Osteocyte (in vitro differentiated cells): Measurements from ENCODE around the gene DSTN. TPM values are rescaled to one million over a fixed set of nuclear protein-coding genes. Genes with fewer than 3 reads are reported as not detected.

Experiments
- DNase-seq: peaks from one replicate; pipeline ENCODE4 v3.0.0; 2021; ENCODE audit warnings: mixed read lengths; ENCODE audit not compliant: unreplicated experiment; ENCODE audit errors: extremely low spot score
- H3K27ac Mint-ChIP-seq: one replicate; pipeline ENCODE4 v1.8.0; 2021; ENCODE audit warnings: mild to moderate bottlenecking, mixed read lengths; ENCODE audit not compliant: unreplicated experiment
- H3K27me3 Mint-ChIP-seq: one replicate; pipeline ENCODE4 v1.8.0; 2021; ENCODE audit warnings: mixed read lengths; ENCODE audit not compliant: unreplicated experiment
- H3K36me3 Mint-ChIP-seq: one replicate; pipeline ENCODE4 v1.8.0; 2021; ENCODE audit warnings: mixed read lengths; ENCODE audit not compliant: unreplicated experiment
- H3K4me1 Mint-ChIP-seq: one replicate; pipeline ENCODE4 v1.8.0; 2021; ENCODE audit warnings: mixed read lengths; ENCODE audit not compliant: unreplicated experiment
- H3K4me3 Mint-ChIP-seq: one replicate; pipeline ENCODE4 v1.8.0; 2021; ENCODE audit warnings: mild to moderate bottlenecking, moderate library complexity, mixed read lengths; ENCODE audit not compliant: unreplicated experiment
- H3K9me3 Mint-ChIP-seq: one replicate; pipeline ENCODE4 v1.8.0; 2021; ENCODE audit warnings: mixed read lengths; ENCODE audit not compliant: unreplicated experiment
- total RNA-seq: library from RNA; stranded (reverse); gene quantifications from 2 replicates; pipeline ENCODE4 v1.2.1, GENCODE V29; 2021
- TF ChIP-seq, protein P1 (sequence below): fragments of 200-600 bp; sonication (generic); IDR thresholded peaks from 2 replicates; pipeline ENCODE4 v1.5.0; 2021; ENCODE audit warnings: antibody characterized with exemption, mild to moderate bottlenecking, moderate library complexity

The DSTN gene
- total RNA-seq, 1 donor from 2014 or later = 684 TPM

GRCh38 chr20:17626217-17627007 lies 56.5 kb downstream of the DSTN start:
- no peak for DNase-seq
- TF ChIP-seq, protein P1, sequence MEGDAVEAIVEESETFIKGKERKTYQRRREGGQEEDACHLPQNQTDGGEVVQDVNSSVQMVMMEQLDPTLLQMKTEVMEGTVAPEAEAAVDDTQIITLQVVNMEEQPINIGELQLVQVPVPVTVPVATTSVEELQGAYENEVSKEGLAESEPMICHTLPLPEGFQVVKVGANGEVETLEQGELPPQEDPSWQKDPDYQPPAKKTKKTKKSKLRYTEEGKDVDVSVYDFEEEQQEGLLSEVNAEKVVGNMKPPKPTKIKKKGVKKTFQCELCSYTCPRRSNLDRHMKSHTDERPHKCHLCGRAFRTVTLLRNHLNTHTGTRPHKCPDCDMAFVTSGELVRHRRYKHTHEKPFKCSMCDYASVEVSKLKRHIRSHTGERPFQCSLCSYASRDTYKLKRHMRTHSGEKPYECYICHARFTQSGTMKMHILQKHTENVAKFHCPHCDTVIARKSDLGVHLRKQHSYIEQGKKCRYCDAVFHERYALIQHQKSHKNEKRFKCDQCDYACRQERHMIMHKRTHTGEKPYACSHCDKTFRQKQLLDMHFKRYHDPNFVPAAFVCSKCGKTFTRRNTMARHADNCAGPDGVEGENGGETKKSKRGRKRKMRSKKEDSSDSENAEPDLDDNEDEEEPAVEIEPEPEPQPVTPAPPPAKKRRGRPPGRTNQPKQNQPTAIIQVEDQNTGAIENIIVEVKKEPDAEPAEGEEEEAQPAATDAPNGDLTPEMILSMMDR = no peak
- H3K4me3 Mint-ChIP-seq = no peak overlapping the region
- H3K27ac Mint-ChIP-seq = no peak overlapping the region
- peaks cover 44% of the 10 kb centered on the region for H3K36me3 Mint-ChIP-seq
- H3K9me3 Mint-ChIP-seq = no peaks in the 10 kb centered on the region
- peaks cover 2% of the 10 kb centered on the region for H3K4me1 Mint-ChIP-seq
- no peaks in the 10 kb centered on the region for H3K27me3 Mint-ChIP-seq

- H3K36me3 Mint-ChIP-seq = peaks cover 42% of the 10 kb centered on the region
- H3K9me3 Mint-ChIP-seq = no peaks in the 10 kb centered on the region
- H3K27me3 Mint-ChIP-seq = no peaks in the 10 kb centered on the region
- peaks cover 2% of the 10 kb centered on the region for H3K4me1 Mint-ChIP-seq
- H3K4me3 Mint-ChIP-seq = no peak overlapping the region
- H3K27ac Mint-ChIP-seq = peak overlapping the region; percentile 77
- DNase-seq = no peak
- TF ChIP-seq, protein P1 = no peak
Observed at GRCh38 chr20:17627101-17627955, 57.5 kb downstream of the DSTN start.

DNA sequence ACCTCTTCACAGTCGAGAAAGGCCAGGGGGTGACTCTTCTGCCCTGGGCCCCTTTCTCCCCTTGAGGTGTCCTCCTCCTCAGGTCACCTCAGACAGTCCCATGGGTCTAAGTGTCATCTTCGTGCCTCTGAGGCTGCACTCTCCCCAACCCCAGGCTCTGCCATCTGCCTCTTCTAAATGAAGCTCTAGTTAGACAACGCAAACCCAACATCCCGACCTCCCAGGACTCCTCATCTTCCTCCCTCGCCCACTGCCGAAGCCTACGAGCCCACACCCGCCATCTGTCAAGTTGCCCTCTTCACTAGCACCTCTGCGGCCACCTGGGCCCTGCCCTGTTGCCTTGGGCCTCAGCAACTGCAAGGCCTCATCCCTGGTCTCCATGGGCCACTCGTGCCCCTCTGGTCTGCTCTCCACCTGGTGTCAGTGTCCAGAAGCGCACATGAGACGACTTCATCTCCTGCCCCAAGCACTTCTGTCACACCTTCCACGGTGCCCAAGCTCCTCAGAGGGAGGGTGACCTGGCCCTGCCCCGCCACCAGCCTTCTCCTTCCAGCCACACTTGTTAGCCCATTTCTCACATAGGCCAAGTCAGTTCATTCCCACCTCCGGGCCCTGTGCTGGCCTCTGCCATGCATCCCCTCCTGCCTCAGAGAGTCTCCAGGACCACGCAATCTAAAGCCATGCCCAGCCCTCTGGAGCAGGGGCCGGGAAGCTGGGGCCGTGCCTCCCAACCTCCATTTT lies 58.4 kb downstream of the DSTN start:
- no peaks in the 10 kb centered on the region for H3K27me3 Mint-ChIP-seq
- no peak for DNase-seq
- TF ChIP-seq, protein P1 = no peak
- H3K4me1 Mint-ChIP-seq = peaks cover 2% of the 10 kb centered on the region
- no peak overlapping the region for H3K4me3 Mint-ChIP-seq
- H3K36me3 Mint-ChIP-seq = peaks cover 45% of the 10 kb centered on the region
- no peaks in the 10 kb centered on the region for H3K9me3 Mint-ChIP-seq
- peak overlapping the region; percentile 77 for H3K27ac Mint-ChIP-seq

DNA sequence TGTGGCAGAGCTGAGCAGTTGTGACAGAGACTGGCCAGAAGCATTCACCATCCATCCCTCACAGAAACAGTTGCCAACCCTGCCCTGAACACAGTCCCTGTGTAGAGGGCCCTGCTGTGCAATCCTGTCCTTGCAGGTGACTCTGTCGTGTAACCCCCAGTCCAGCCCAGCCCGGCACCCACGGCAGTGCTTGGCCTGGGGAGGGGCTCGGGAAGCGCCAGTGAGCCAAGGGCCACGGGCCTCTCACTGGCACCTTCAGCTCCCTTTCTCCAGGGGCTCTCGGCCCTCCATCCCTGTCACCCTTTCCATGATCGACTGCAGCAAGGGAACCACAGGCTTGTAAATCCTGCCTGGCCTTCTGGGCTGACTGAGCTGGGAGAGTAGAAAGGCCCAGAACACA lies 59.1 kb downstream of the DSTN start:
- Mint-ChIP-seq H3K9me3 (no peaks in the 10 kb centered on the region), H3K4me3 (no peak overlapping the region), H3K27me3 (no peaks in the 10 kb centered on the region), H3K27ac (no peak overlapping the region), H3K36me3 (peaks cover 49% of the 10 kb centered on the region), H3K4me1 (peaks cover 2% of the 10 kb centered on the region)
- TF ChIP-seq, protein P1 = no peak
- no peak for DNase-seq
